H1 (cell line): ENCODE data around the gene ANO9. TPM values are rescaled to one million over a fixed set of nuclear protein-coding genes. Genes with fewer than 3 reads are reported as not detected.

Source experiments
- ASH2L ChIP-seq: fragments of 200-600, 300-600 bp; sonication (generic); IDR thresholded peaks from one replicate; pipeline ENCODE4 v1.7.1; 2017; ENCODE audit warnings: low read length
- BACH1 ChIP-seq: IDR thresholded peaks from 2 replicates; pipeline ENCODE4 v1.6.1; 2012; ENCODE audit warnings: low read length, improper control_type of control experiment
- BRCA1 ChIP-seq: IDR thresholded peaks from 2 replicates; pipeline ENCODE4 v1.6.1; 2012; ENCODE audit warnings: low read depth, low read length, improper control_type of control experiment
- GTF2F1 ChIP-seq: IDR thresholded peaks from 2 replicates; pipeline ENCODE4 v1.6.1; 2012; ENCODE audit warnings: low read depth, low read length, improper control_type of control experiment, borderline replicate concordance
- KDM5A ChIP-seq: fragments of 200-600 bp; IDR thresholded peaks from 2 replicates; pipeline ENCODE4 v1.7.1; 2012; ENCODE audit warnings: mild to moderate bottlenecking, low read length, inconsistent platforms, mixed read lengths
- SRF ChIP-seq: IDR thresholded peaks from 2 replicates; pipeline ENCODE4 v1.6.1; 2011; ENCODE audit warnings: mild to moderate bottlenecking, low read depth, low read length, moderate library complexity
- polyA plus RNA-seq, 7 experiments: library from polyadenylated mRNA; depleted of rRNA in 3 of 7; stranded (reverse) in 5 of 7; unstranded in 2 of 7; fragments of >200 nt in 5 of 7; fragments of 200-250 nt in 2 of 7; gene quantifications; 1 replicate in 5 of 7; 2 replicates in 1 of 7; 4 replicates in 1 of 7; pipeline versions ENCODE4 v1.2.1 to v1.2.3, GENCODE V29; 2011 to 2013; ENCODE audit warnings: missing spikeins in 2 of 7, mixed read lengths in 2 of 7
- total RNA-seq: library from RNA; stranded (reverse); fragmentation: NEBNext Ultra II Directional; extraction: Animal tissue kit (Norgen Biotek cat#: 25700); gene quantifications from 2 replicates; pipeline ENCODE4 v1.2.1, GENCODE V29; 2021
- TF ChIP-seq, protein P1 (sequence below): IDR thresholded peaks from 2 replicates; pipeline ENCODE4 v1.6.1; 2012; ENCODE audit warnings: inconsistent platforms
- TF ChIP-seq, protein P2 (sequence below), 3 experiments: IDR thresholded peaks; 1 replicate in 2 of 3; 2 replicates in 1 of 3; pipeline versions ENCODE4 v1.5.1 to v1.6.1; 2011; ENCODE audit warnings: low read length in 3 of 3, mild to moderate bottlenecking in 3 of 3, inconsistent platforms in 2 of 3, low read depth in 1 of 3, moderate library complexity in 1 of 3; ENCODE audit not compliant: insufficient read depth in 1 of 3; ENCODE audit errors: control extremely low read depth in 1 of 3

Gene ANO9
- total and polyA plus RNA-seq, 2 of the 8 experiments (the other 6 are each of a cell fraction or from before 2014, with no cell fraction given) = 20.0 to 20.7 TPM

DNA sequence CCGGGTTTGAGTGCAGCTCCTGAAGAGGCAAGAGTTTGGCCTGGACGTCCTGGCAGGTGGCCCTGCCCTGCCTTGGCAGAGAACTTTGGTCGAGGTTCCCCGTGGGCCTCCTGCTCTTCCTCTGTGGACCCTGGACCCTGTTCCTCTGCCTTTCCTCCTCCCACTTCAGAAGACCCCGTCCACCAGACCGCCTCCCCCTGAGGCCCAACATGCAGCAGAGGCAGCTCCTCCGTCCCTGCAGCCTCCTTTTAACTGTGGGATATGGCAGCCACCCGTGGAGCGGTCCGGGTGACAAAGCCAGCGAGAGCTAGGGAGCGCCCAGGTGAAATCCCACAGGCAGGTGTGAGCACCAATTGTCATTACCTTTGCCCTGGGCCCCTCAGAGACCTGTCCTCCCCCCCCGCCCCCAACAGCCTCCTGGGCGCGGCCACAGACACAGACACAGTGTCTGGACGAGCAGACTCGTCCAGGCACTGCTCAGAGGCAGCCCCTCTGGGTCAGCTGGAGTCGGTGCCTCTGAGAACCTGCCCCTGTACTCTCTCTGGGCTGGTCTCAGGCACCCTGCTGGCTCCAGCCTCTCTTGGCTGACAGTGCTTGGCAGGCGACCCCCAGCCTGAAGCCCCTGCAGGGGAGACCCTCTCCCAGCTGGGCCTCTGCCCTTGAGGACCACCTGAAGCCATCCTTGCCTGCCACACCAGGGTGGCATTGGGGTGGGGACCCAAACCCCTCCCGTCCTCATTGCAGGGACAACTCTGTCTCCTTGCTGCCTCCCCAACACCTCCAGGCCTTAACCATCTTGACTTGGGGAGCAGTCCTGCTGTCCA is 4.2 kb upstream of the ANO9 start (continued):
- TF ChIP-seq, protein P1, sequence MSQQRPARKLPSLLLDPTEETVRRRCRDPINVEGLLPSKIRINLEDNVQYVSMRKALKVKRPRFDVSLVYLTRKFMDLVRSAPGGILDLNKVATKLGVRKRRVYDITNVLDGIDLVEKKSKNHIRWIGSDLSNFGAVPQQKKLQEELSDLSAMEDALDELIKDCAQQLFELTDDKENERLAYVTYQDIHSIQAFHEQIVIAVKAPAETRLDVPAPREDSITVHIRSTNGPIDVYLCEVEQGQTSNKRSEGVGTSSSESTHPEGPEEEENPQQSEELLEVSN = no peak
- TF ChIP-seq, protein P2, sequence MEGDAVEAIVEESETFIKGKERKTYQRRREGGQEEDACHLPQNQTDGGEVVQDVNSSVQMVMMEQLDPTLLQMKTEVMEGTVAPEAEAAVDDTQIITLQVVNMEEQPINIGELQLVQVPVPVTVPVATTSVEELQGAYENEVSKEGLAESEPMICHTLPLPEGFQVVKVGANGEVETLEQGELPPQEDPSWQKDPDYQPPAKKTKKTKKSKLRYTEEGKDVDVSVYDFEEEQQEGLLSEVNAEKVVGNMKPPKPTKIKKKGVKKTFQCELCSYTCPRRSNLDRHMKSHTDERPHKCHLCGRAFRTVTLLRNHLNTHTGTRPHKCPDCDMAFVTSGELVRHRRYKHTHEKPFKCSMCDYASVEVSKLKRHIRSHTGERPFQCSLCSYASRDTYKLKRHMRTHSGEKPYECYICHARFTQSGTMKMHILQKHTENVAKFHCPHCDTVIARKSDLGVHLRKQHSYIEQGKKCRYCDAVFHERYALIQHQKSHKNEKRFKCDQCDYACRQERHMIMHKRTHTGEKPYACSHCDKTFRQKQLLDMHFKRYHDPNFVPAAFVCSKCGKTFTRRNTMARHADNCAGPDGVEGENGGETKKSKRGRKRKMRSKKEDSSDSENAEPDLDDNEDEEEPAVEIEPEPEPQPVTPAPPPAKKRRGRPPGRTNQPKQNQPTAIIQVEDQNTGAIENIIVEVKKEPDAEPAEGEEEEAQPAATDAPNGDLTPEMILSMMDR (IDR thresholded peaks at IDR 0.05; ENCODE audit: control extremely low read depth in 1 of 3, insufficient read depth in 1 of 3, low read depth in 1 of 3, low read length in 3 of 3) = no peak
- TF ChIP-seq SRF = no peak
- TF ChIP-seq KDM5A = no peak
- TF ChIP-seq BRCA1 = no peak
- TF ChIP-seq BACH1 = no peak
- no peak for TF ChIP-seq GTF2F1
- TF ChIP-seq ASH2L = no peak
- TF ChIP-seq, all 59 proteins: peak for 0
